ENCODE measurements around the gene RHBDL1.

Gene RHBDL1

GRCh38 chr16:658679-659571 lies 16.5 kb upstream of the RHBDL1 start:
- no peak for DNase-seq

- no peak for DNase-seq
These were observed 15.9 kb upstream of the RHBDL1 start for GRCh38 chr16:659618-660017.

DNA sequence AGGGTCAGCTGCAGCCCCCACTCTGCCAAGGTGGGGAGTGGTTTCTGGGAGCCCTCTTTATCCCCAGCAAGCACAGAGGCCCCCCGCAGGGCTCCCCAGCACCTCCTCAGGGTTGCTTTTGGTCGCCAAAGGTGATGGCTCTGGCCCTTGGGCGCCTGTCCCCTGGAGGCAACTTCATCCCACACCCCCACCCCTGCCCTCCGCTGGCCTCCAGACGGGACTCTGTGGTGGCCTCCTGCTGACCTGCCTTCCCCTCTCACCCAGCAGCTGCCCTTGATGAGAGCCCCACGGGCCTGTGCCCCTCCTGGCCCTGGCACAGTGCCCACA lies 15.4 kb upstream of the RHBDL1 start:
- DNase-seq, result no peak

DNA sequence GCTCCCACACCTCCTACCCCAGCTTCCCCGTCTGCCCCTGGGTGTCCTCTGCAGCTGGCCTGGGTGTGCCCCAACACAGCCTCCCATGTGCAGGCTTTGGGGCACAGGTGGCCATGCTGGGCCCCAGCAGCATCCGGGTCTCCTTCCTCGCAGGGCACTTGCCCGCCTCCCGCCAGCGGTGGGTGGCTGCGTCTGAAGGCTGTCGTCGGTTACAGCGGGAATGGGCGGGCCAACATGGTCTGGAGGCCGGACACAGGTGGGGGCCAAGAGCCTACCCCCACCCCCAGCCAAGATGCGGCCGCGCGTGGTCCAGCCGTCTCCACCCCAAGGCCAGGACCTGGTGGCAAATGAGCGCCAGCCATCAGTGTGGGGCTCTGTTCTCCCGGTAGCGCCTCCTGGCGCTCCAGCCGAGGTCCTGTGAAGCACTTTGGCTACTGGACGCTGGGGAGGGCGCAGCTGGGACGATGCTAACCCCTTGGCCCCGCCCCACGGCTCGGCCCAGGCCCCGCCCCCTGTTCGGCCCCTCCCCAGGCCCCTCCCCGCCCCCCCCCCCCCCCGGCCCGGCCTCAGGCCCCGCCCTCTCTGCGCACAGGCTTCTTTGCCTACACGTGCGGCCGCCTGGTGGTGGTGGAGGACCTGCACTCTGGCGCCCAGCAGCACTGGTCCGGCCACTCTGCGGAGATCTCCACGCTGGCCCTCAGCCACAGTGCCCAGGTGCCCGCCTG lies 14.8 kb upstream of the RHBDL1 start:
- no peak for DNase-seq

DNA sequence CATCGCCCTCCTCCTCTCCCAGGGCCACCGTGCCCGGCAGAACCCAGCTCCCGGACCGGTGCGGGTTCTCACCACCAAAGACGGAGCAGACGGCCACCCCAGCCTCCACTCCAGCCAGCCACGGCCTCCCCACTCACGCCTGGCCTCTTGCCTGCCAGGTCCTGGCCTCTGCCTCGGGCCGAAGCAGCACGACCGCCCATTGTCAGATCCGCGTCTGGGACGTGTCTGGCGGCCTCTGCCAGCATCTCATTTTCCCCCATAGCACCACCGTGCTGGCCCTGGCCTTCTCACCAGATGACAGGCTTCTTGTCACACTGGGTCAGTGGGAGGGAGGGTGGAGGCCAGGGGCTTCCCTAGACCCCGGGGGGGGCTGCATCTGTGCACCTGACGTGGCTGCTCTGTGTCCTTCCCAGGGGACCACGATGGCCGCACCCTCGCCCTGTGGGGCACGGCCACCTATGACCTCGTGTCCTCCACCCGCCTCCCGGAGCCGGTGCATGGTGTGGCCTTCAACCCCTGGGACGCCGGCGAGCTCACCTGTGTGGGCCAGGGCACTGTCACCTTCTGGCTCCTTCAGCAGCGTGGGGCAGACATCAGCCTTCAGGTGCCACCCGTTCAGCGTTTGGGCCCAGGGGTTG lies 14.2 kb upstream of the RHBDL1 start:
- DNase-seq, result no peak

DNA sequence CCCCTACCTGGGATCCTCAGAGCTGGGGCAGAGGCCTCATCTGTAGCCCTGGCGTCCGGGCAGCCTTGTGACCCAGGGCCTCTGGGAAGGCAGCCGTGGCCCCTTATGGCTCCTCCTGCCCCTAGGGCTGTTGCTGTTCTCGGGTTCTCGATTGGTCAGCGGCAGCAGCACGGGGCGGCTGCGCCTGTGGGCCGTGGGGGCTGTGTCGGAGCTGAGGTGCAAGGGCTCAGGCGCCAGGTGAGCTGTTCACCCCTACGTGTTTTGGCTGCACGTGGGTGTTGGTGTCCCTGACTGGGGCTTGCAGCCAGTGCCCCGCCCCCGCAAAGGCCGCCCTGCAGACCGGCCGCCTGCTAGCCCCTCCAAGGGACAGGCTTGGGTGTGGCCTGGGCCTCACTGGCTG lies 13.4 kb upstream of the RHBDL1 start:
- DNase-seq, result no peak

GRCh38 chr16:662597-662996 lies 12.9 kb upstream of the RHBDL1 start:
- DNase-seq, result no peak

DNA sequence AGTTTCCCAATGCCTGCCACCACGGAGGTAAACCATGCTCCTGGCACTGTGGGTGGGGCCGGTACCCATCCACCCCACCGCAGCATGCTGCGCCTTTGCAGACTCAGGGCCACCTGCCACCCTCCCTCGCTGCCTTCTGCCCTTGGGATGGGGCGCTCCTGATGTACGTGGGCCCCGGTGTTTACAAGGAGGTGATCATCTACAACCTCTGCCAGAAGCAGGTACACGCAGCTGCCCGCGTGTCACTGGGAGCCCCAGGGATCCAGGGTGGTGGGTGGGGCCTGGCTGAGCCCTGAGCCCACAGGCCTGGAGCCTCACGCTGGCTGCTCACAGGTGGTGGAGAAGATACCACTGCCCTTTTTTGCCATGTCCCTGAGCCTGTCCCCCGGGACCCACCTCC lies 8.9 kb upstream of the RHBDL1 start:
- no peak for DNase-seq

DNA sequence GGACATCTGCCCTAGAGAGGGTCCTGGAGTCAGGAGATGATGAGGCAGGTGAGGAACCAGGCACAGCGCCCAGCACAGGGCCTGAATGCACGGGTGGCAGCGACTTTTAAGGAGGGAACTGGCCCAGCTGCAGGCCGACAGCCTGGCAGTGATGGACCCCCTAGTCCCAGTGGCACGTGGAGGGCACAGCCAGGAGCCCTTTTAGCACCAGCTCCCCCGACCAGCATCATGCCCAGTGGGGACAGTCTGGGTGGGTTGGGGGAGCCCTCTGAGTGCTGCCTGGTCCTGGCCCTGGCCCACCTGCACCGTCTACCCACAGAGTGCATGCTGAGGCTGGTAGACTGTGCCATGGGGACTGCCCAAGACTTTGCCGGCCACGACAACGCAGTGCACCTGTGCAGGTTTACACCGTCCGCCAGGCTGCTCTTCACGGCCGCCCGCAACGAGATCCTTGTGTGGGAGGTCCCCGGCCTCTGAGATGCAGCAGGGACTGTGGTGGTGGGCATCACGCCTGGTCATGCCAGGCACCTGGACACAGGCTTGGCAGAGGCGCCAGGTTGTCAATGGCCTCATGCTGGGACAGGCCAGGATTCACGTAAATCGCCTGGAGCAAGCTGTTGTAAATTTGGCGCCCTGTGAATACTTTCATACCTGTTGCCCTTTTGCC lies 8.2 kb upstream of the RHBDL1 start:
- DNase-seq, result no peak

DNA sequence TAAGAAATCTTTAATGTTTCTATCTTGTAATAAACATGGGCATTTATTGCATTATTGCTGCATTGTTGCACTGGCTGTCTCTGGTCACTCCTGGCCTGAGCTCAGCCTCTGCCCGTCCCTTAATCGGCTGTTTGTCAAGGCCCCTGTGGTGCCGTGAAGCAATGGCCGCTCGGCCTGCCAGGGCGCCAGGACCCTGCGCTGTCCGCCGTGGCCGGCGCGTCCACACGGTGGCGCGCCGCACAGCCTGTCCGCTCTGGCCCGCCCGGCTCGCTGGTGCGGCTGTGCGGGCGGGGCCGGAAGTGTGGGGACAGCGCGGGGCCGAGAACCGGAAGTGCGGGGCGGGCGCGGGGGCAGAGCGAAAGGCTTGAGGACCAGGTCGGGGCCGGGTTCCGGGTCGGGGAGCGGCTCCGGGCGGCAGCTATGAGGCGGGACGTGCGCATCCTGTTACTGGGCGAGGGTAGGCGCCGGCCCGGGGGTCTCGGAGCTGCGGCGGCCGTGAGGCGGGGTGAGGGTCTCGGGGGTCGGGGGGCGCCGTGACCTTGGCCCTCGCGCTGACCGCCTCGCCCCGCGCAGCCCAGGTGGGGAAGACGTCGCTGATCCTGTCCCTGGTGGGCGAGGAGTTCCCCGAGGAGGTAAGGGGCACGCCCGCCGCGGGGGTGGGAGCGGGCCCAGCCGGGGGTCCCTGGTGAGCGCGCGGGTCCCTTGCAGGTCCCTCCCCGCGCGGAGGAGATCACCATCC lies 7.5 kb upstream of the RHBDL1 start, which contains the start of gene RHOT2:
TSS of gene RHOT2 (plus strand) at position 353 of the 739 bp plus-strand sequence. CDS start at position 421, 68 bp downstream.
- DNase-seq, result peak; percentile 76 to 93

DNA sequence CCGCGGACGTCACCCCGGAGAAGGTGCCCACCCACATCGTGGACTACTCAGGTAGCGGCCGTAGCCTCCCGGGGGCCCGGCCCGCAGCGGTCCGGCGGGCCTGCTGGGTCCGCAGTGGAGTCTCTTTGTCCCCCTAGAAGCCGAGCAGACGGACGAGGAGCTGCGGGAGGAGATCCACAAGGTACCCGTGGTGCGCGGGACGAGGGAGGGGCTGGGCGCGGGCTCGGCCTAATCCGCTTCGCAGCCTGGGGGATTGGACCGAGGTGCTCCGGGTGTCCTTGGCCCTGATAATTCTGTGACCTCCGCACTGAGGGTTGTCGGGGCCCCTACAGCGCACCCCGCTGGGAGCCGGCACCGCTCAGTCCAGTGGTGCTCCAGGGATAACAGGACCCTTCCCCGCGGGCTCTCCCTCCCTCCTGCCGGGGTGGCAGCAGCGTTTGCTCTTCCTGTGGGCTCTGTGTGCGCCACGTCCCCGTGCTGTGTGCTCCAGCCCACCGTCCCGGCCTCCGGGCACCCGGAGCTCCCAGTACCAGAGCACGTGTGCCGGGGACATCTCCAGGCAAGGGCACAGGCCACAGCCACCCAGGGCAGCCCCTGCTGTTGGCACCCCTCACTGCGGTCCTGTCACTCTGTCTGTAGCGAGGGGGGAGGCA lies 6.8 kb upstream of the RHBDL1 start:
- no peak for DNase-seq

- no peak for DNase-seq
These were observed 5.8 kb upstream of the RHBDL1 start for GRCh38 chr16:669666-670065.

- DNase-seq, result no peak
These were observed 4.8 kb upstream of the RHBDL1 start for GRCh38 chr16:670485-671352.

DNA sequence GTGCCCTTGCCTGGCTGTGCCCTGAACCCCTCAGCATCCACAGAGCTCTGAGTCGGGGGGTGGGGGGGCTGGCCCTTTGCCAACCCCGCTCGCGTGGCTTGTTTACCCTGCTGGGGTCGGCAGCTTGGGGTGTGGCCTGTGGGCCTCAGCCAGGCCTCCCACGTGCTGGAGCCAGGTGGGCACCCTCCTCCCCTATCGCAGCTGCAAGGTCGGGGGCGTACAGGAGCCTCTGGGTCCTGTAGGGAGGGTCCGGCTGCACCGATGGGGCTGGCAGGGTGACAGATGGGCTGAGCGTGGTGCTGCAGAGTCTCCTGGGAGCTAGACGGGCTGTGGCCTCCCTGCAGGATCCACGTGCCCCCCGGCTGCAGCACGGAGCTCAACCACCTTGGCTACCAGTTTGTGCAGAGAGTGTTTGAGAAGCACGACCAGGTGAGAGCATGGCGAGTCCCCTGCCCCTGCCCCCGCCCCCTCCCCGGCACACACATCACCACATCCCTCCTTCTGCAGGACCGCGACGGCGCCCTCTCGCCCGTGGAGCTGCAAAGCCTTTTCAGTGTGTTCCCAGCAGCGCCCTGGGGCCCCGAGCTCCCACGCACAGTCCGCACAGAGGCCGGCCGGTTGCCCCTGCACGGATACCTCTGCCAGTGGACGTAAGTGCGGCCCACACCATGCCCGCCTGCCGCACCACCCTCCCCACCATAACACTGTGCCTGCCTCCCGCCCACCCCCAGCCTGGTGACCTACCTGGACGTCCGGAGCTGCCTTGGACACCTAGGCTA lies 3.9 kb upstream of the RHBDL1 start:
- DNase-seq, result no peak

DNA sequence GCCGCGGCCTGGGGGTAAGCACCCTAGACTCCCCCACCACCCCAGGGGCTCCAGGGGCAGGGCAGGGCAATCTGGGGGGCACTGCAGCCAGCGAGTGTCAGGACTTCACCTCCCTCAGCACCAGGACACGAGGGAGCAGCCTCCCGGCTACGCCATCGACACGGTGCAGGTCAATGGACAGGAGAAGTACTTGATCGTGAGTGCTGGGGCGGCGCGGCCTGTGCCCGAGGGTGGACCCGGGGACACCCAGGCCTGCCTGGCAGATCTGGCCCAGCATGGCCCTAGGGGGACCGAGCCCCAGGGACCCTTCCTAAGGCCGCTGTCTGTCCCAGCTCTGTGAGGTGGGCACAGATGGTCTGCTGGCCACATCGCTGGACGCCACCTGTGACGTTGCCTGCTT lies 3.1 kb upstream of the RHBDL1 start:
- DNase-seq, result no peak

- DNase-seq, result no peak
These were observed 2.6 kb upstream of the RHBDL1 start for GRCh38 chr16:672851-673250.

DNA sequence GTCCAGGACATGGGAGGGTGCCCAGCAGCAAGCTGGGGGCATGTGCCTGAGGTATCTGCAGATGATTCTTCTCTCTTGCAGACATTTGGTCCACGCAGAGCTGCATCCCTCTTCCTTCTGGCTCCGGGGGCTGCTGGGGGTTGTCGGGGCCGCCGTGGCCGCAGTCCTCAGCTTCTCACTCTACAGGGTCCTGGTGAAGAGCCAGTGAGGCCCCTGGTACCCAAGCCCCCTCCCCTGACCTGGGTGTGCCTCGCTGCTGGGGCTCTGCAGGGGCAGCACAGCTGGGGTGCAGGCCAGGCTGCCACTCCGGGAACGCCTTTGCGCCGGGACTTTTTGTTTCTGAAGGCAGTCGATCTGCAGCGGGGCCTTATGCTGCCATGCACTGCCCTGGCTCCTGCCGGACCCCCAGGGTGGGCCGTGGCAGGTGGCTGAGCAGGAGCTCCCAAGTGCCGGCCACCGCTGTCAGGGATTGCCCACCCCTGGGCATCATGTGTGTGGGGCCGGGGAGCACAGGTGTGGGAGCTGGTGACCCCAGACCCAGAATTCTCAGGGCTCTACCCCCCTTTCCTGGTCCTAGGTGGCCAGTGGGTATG lies 2.0 kb upstream of the RHBDL1 start:
- no peak for DNase-seq

- no peak for DNase-seq
These were observed 1.1 kb upstream of the RHBDL1 start for GRCh38 chr16:674214-674881.

All from NCI-H446 (cell line).